ENCODE measurements around the gene DNAL4. TPM values are rescaled to one million over a fixed set of nuclear protein-coding genes. Genes with fewer than 3 reads are reported as not detected.
A peak's percentile ranks its signal among the peaks of the same experiment; 100 is the strongest.

DNAL4 gene
- total and polyA plus RNA-seq, 3 experiments from 2014 or later: 9.1 to 12.3 (median 9.6) TPM

- POLR2A ChIA-PET: no interaction called here
- no peaks in the 10 kb centered on the region for H3K36me3 ChIP-seq (ENCODE audit: insufficient read depth, low read length)
- no peak overlapping the region for H3K4me3 Mint-ChIP-seq
- H3K4me3 ChIP-seq (ENCODE audit: low read length): no peak overlapping the region
- no peak overlapping the region for H3K27ac ChIP-seq (ENCODE audit: low read depth, low read length)
- no peaks in the 10 kb centered on the region for H3K27me3 ChIP-seq (ENCODE audit: insufficient read depth, low read length, poor library complexity, severe bottlenecking)
- H3K9me3 ChIP-seq (ENCODE audit: low read length): no peaks in the 10 kb centered on the region
- no peak for DNase-seq
- peaks cover 0 to 4% of the 10 kb centered on the region in 2 donors for H3K27me3 Mint-ChIP-seq
- CTCF ChIA-PET: no interaction called here
- peaks cover 0 to 5% (median 0%) of the 10 kb centered on the region in 3 donors for H3K36me3 Mint-ChIP-seq
- H3K27ac Mint-ChIP-seq: no peak overlapping the region
- no peaks in the 10 kb centered on the region for H3K4me1 Mint-ChIP-seq
- H3K9me3 Mint-ChIP-seq: no peaks in the 10 kb centered on the region
- no peaks in the 10 kb centered on the region for H3K4me1 ChIP-seq (ENCODE audit: insufficient read depth, low read length)
Observed at GRCh38 chr22:38830845-38831108, 36.8 kb upstream of the DNAL4 start.

DNA sequence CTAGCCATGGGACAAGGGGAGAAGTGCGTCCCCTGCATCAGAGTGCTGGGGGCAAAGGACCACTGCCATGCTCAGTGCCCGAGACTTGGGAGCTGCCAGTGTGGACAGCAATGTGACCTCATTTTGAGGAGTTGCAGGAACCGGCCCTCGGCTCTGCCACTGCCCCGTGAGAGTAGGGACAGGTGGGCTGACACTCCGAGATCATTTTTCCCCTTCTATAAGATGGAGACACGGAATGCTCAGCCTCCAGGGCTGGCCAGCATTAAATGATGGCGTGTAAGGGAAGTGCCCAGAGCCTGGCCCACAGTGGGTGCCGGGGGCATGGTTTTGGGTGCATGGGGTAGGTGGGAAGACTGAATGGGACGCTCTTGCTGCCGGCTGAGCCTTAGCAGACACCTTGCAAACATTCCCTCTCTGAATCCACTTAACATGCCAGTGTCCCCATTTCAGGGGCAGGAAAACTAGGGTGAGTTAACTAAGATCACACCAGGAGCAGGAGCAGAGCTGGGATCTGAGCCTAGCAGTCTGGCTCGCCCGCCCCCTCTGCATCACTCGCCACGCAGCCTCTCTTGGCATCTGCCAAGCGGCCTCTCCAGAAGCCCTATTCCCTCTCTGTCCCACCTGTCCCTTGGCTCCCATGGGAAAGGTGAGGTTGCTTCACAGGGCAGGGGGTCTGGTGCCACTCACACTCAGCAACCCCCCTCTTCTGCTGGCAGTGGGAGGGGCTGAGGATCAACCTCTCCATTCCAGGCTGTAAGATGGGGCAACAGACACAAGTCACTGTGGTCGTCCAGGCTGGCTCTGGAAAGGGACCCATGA lies 36.3 kb upstream of the DNAL4 start:
- ChIA-PET CTCF (no interaction called here), POLR2A (no interaction called here)
- H3K36me3 Mint-ChIP-seq: peaks cover 0 to 5% (median 0%) of the 10 kb centered on the region in 3 donors
- Histone ChIP-seq H3K27ac (ENCODE audit: low read depth, low read length) (no peak overlapping the region), H3K4me1 (ENCODE audit: insufficient read depth, low read length) (no peaks in the 10 kb centered on the region), H3K9me3 (ENCODE audit: low read length) (no peaks in the 10 kb centered on the region), H3K4me3 (ENCODE audit: low read length) (no peak overlapping the region), H3K36me3 (ENCODE audit: insufficient read depth, low read length) (no peaks in the 10 kb centered on the region), H3K27me3 (ENCODE audit: insufficient read depth, low read length, poor library complexity, severe bottlenecking) (no peaks in the 10 kb centered on the region)
- H3K9me3 Mint-ChIP-seq: no peaks in the 10 kb centered on the region
- no peak for DNase-seq
- H3K27me3 Mint-ChIP-seq: peaks cover 0 to 3% of the 10 kb centered on the region in 2 donors
- H3K4me3 Mint-ChIP-seq: no peak overlapping the region
- H3K4me1 Mint-ChIP-seq: no peaks in the 10 kb centered on the region
- peak overlapping the region in 1 of 8 donors; percentile 32 for H3K27ac Mint-ChIP-seq

- Mint-ChIP-seq H3K4me3 (no peak overlapping the region), H3K36me3 (peaks cover 0 to 5% (median 0%) of the 10 kb centered on the region in 3 donors), H3K27ac (no peak overlapping the region), H3K4me1 (no peaks in the 10 kb centered on the region), H3K27me3 (peaks cover 0 to 3% of the 10 kb centered on the region in 2 donors), H3K9me3 (peaks cover 0 to 1% (median 0%) of the 10 kb centered on the region in 5 donors)
- ChIA-PET CTCF (interaction anchor here (1.3 kb wide), 1 partner anchor 9 kb away, joined by 3 read pairs; no protein-coding TSS in a partner anchor), POLR2A (no interaction called here)
- Histone ChIP-seq H3K4me3 (ENCODE audit: low read length) (no peak overlapping the region), H3K27me3 (ENCODE audit: insufficient read depth, low read length, poor library complexity, severe bottlenecking) (no peaks in the 10 kb centered on the region), H3K9me3 (ENCODE audit: low read length) (no peaks in the 10 kb centered on the region), H3K36me3 (ENCODE audit: insufficient read depth, low read length) (no peaks in the 10 kb centered on the region), H3K4me1 (ENCODE audit: insufficient read depth, low read length) (no peaks in the 10 kb centered on the region), H3K27ac (ENCODE audit: low read depth, low read length) (no peak overlapping the region)
- no peak for DNase-seq
Observed at GRCh38 chr22:38829485-38829884, 35.5 kb upstream of the DNAL4 start.

GRCh38 chr22:38828616-38829205 lies 34.8 kb upstream of the DNAL4 start:
- H3K36me3 ChIP-seq (ENCODE audit: insufficient read depth, low read length): no peaks in the 10 kb centered on the region
- H3K4me3 ChIP-seq (ENCODE audit: low read length): no peak overlapping the region
- Mint-ChIP-seq H3K9me3 (peaks cover 0 to 3% (median 0%) of the 10 kb centered on the region in 5 donors), H3K36me3 (peaks cover 0 to 8% (median 0%) of the 10 kb centered on the region in 3 donors), H3K4me1 (no peaks in the 10 kb centered on the region), H3K4me3 (no peak overlapping the region), H3K27me3 (peaks cover 0 to 3% of the 10 kb centered on the region in 2 donors), H3K27ac (no peak overlapping the region)
- no peaks in the 10 kb centered on the region for H3K4me1 ChIP-seq (ENCODE audit: insufficient read depth, low read length)
- DNase-seq: no peak
- ChIA-PET POLR2A (interaction anchor here (0.5 kb wide), 1 partner anchor 757 kb away, joined by 4 read pairs; no protein-coding TSS in a partner anchor), CTCF (interaction anchor here (1.3 to 1.4 kb wide), 2 partner anchors 9 to 14 kb away, joined by 3 to 4 read pairs; no protein-coding TSS in a partner anchor)
- no peaks in the 10 kb centered on the region for H3K27me3 ChIP-seq (ENCODE audit: insufficient read depth, low read length, poor library complexity, severe bottlenecking)
- no peaks in the 10 kb centered on the region for H3K9me3 ChIP-seq (ENCODE audit: low read length)
- no peak overlapping the region for H3K27ac ChIP-seq (ENCODE audit: low read depth, low read length)

DNA sequence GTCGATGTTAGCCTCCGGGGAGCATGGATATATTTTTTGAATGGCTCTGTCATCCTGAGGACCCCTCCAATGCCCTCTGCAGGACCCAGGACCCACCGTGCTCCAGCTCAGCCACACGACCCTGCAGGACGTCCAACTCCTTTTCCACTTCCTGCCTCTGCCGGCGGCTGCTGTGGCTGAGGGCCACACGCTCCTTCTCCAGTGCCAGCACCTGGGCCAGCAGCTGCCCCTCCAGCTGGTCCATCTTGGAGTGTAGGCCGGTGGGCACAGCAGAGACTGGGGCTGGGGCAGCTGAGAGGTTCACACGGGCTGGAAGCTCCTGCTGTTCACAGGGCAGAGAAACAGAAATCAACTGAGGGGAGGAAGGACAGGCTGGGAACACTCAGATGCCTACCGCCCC lies 34.2 kb upstream of the DNAL4 start:
- H3K27me3 Mint-ChIP-seq: peaks cover 0 to 3% of the 10 kb centered on the region in 2 donors
- H3K4me3 Mint-ChIP-seq: no peak overlapping the region
- H3K9me3 Mint-ChIP-seq: peaks cover 0 to 3% (median 0%) of the 10 kb centered on the region in 5 donors
- POLR2A ChIA-PET: interaction anchor here (0.5 kb wide), 1 partner anchor 757 kb away, joined by 4 read pairs; no protein-coding TSS in a partner anchor
- no peaks in the 10 kb centered on the region for H3K36me3 ChIP-seq (ENCODE audit: insufficient read depth, low read length)
- no peak overlapping the region for H3K4me3 ChIP-seq (ENCODE audit: low read length)
- H3K36me3 Mint-ChIP-seq: peaks cover 0 to 9% (median 2%) of the 10 kb centered on the region in 3 donors
- no peak overlapping the region for H3K27ac Mint-ChIP-seq
- H3K4me1 ChIP-seq (ENCODE audit: insufficient read depth, low read length): no peaks in the 10 kb centered on the region
- H3K27me3 ChIP-seq (ENCODE audit: insufficient read depth, low read length, poor library complexity, severe bottlenecking): no peaks in the 10 kb centered on the region
- H3K27ac ChIP-seq (ENCODE audit: low read depth, low read length): no peak overlapping the region
- no peak for DNase-seq
- H3K9me3 ChIP-seq (ENCODE audit: low read length): no peaks in the 10 kb centered on the region
- CTCF ChIA-PET: interaction anchor here (1.3 to 1.4 kb wide), 2 partner anchors 10 to 15 kb away, joined by 3 to 4 read pairs; no protein-coding TSS in a partner anchor
- no peaks in the 10 kb centered on the region for H3K4me1 Mint-ChIP-seq

DNA sequence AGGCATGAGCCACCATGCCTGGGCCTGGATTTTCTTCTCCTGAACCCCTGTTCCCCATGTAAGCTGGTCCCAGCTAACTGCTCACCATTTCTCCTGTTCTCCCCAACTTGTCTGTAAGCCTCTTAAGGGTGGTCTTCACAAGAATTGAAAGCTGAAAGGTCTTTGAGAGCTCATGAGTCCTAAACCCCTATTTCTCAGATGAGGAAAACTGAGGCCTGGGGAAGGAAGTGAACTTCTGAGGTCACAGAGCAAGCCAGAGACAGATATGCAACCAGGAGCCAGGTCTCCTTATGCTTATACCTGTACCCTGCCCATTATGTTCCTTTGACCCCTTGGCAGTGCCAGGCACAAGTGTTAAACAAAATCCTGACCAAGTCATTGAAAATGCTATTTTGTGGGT lies 33.6 kb upstream of the DNAL4 start:
- POLR2A ChIA-PET: no interaction called here
- Histone ChIP-seq H3K4me1 (ENCODE audit: insufficient read depth, low read length) (no peaks in the 10 kb centered on the region), H3K27me3 (ENCODE audit: insufficient read depth, low read length, poor library complexity, severe bottlenecking) (no peaks in the 10 kb centered on the region), H3K27ac (ENCODE audit: low read depth, low read length) (no peak overlapping the region), H3K9me3 (ENCODE audit: low read length) (no peaks in the 10 kb centered on the region), H3K36me3 (ENCODE audit: insufficient read depth, low read length) (no peaks in the 10 kb centered on the region), H3K4me3 (ENCODE audit: low read length) (no peak overlapping the region)
- H3K27ac Mint-ChIP-seq: no peak overlapping the region
- no peak overlapping the region for H3K4me3 Mint-ChIP-seq
- H3K27me3 Mint-ChIP-seq: peaks cover 0 to 3% of the 10 kb centered on the region in 2 donors
- H3K9me3 Mint-ChIP-seq: peaks cover 0 to 3% (median 0%) of the 10 kb centered on the region in 5 donors
- no peaks in the 10 kb centered on the region for H3K4me1 Mint-ChIP-seq
- peaks cover 0 to 9% (median 2%) of the 10 kb centered on the region in 3 donors for H3K36me3 Mint-ChIP-seq
- CTCF ChIA-PET: interaction anchor here (1.4 kb wide), 1 partner anchor 15 kb away, joined by 4 read pairs; no protein-coding TSS in a partner anchor
- no peak for DNase-seq

DNA sequence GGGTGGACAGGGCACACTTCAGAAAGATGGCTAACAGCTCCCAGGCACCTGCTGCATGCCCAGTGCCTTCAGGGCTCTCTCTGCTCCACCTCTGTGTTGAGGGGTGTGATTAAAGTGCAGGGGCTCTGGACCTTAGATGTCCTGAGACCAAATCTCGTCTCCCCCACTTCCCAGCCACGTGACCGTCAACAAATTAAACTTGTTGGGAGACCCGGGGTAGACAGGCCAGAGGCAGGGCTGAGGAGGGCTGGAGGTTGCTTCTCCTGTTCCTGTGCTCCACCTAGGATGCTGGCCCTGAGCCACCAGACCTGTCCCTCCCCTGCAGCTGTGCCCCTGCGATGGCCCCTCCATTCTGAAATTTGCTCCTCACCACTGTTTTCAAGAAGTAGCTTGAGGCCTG lies 32.9 kb upstream of the DNAL4 start:
- DNase-seq: no peak
- no peak overlapping the region for H3K4me3 Mint-ChIP-seq
- H3K4me1 Mint-ChIP-seq: no peaks in the 10 kb centered on the region
- CTCF ChIA-PET: no interaction called here
- no peak overlapping the region for H3K27ac Mint-ChIP-seq
- peaks cover 0 to 3% (median 0%) of the 10 kb centered on the region in 5 donors for H3K9me3 Mint-ChIP-seq
- no peaks in the 10 kb centered on the region for H3K9me3 ChIP-seq (ENCODE audit: low read length)
- H3K27me3 ChIP-seq (ENCODE audit: insufficient read depth, low read length, poor library complexity, severe bottlenecking): no peaks in the 10 kb centered on the region
- H3K27ac ChIP-seq (ENCODE audit: low read depth, low read length): no peak overlapping the region
- peaks cover 0 to 9% (median 2%) of the 10 kb centered on the region in 3 donors for H3K36me3 Mint-ChIP-seq
- POLR2A ChIA-PET: no interaction called here
- peaks cover 0 to 3% of the 10 kb centered on the region in 2 donors for H3K27me3 Mint-ChIP-seq
- no peaks in the 10 kb centered on the region for H3K36me3 ChIP-seq (ENCODE audit: insufficient read depth, low read length)
- H3K4me1 ChIP-seq (ENCODE audit: insufficient read depth, low read length): no peaks in the 10 kb centered on the region
- H3K4me3 ChIP-seq (ENCODE audit: low read length): no peak overlapping the region

DNA sequence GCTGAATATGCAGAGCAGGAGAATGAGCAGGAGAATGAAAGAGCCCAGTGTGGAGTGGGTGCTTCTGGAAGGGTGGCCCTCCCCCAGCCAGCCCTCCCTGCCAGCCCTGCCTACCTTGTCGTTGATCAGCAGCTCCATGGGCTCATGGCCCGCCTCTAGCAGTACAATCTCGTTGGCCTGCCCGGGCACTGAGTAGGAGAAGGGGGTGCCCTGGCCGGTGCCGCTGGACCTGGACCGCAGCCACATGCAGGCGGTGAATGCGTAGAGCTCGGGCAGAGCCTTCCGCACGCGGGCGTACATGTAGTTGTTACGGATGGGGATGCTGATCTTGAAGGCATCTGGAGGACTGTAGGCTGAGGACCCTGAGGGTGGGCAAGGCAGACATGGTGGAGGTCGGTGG lies 32.4 kb upstream of the DNAL4 start:
- ChIA-PET CTCF (no interaction called here), POLR2A (no interaction called here)
- H3K9me3 Mint-ChIP-seq: peaks cover 0 to 3% (median 0%) of the 10 kb centered on the region in 5 donors
- Histone ChIP-seq H3K27ac (ENCODE audit: low read depth, low read length) (no peak overlapping the region), H3K27me3 (ENCODE audit: insufficient read depth, low read length, poor library complexity, severe bottlenecking) (no peaks in the 10 kb centered on the region), H3K4me3 (ENCODE audit: low read length) (no peak overlapping the region), H3K4me1 (ENCODE audit: insufficient read depth, low read length) (no peaks in the 10 kb centered on the region), H3K36me3 (ENCODE audit: insufficient read depth, low read length) (no peaks in the 10 kb centered on the region), H3K9me3 (ENCODE audit: low read length) (no peaks in the 10 kb centered on the region)
- no peak overlapping the region for H3K27ac Mint-ChIP-seq
- H3K36me3 Mint-ChIP-seq: peaks cover 0 to 9% (median 2%) of the 10 kb centered on the region in 3 donors
- H3K27me3 Mint-ChIP-seq: peaks cover 0 to 3% of the 10 kb centered on the region in 2 donors
- no peak for DNase-seq
- H3K4me3 Mint-ChIP-seq: no peak overlapping the region
- H3K4me1 Mint-ChIP-seq: no peaks in the 10 kb centered on the region
